CD4-positive, alpha-beta T cell treated with Interleukin-1 beta for 1 hour (primary cell): ENCODE measurements around the gene CRYBG1.
A peak's percentile ranks its signal among the peaks of the same experiment; 100 is the strongest.
"Not testable (repeated sequence)": the region's sequence is repeated elsewhere in the genome, so short reads cannot be mapped to it uniquely, and the experiment has no call there.

Experiments
- DNase-seq, 2 donors: peaks; one replicate each; pipeline ENCODE4 v3.0.0-alpha.2; 2020 to 2022

The CRYBG1 gene

GRCh38 chr6:106530026-106530425 lies 169.5 kb downstream of the CRYBG1 start:
- DNase-seq, result no peak

GRCh38 chr6:106530502-106530901 lies 170.0 kb downstream of the CRYBG1 start:
- no peak for DNase-seq

GRCh38 chr6:106533054-106533453 lies 172.5 kb downstream of the CRYBG1 start:
- no peak for DNase-seq

GRCh38 chr6:106534004-106534403 lies 173.5 kb downstream of the CRYBG1 start:
- DNase-seq, result no peak

GRCh38 chr6:106534564-106534982 lies 174.1 kb downstream of the CRYBG1 start:
- no peak for DNase-seq

GRCh38 chr6:106535012-106535411 lies 174.5 kb downstream of the CRYBG1 start:
- DNase-seq, result no peak

GRCh38 chr6:106536357-106536756 lies 175.8 kb downstream of the CRYBG1 start:
- DNase-seq, result no peak

- no peak for DNase-seq
Observed at GRCh38 chr6:106536851-106537250, 176.3 kb downstream of the CRYBG1 start.

- DNase-seq, result no peak
Observed at GRCh38 chr6:106537662-106538061, 177.1 kb downstream of the CRYBG1 start.

- peak in 1 of 2 donors; percentile 23 for DNase-seq
Observed at GRCh38 chr6:106538145-106538544, 177.6 kb downstream of the CRYBG1 start.

- DNase-seq, result no peak
Observed at GRCh38 chr6:106539936-106540335, 179.4 kb downstream of the CRYBG1 start.

GRCh38 chr6:106540432-106540831 lies 179.9 kb downstream of the CRYBG1 start:
- no peak for DNase-seq

GRCh38 chr6:106540907-106541306 lies 180.4 kb downstream of the CRYBG1 start:
- no peak for DNase-seq

GRCh38 chr6:106546261-106546690 lies 185.8 kb downstream of the CRYBG1 start:
- DNase-seq, result no peak

- peak in 1 of 2 donors; percentile 17 for DNase-seq
Observed at GRCh38 chr6:106546691-106547414, 186.3 kb downstream of the CRYBG1 start.

GRCh38 chr6:106547601-106548453 lies 187.3 kb downstream of the CRYBG1 start:
- DNase-seq, result no peak

- DNase-seq, result not testable (repeated sequence)
Observed at GRCh38 chr6:106548926-106549455, 188.5 kb downstream of the CRYBG1 start.

GRCh38 chr6:106549521-106549920 lies 189.0 kb downstream of the CRYBG1 start:
- no peak for DNase-seq

GRCh38 chr6:106551155-106551554 lies 190.6 kb downstream of the CRYBG1 start:
- DNase-seq, result no peak

GRCh38 chr6:106553440-106553839 lies 192.9 kb downstream of the CRYBG1 start:
- no peak for DNase-seq

GRCh38 chr6:106555767-106556166 lies 195.2 kb downstream of the CRYBG1 start:
- DNase-seq, result no peak

- peak in 1 of 2 donors; percentile 59 for DNase-seq
Observed at GRCh38 chr6:106556368-106556960, 195.9 kb downstream of the CRYBG1 start.

GRCh38 chr6:106557837-106558236 lies 197.3 kb downstream of the CRYBG1 start:
- no peak for DNase-seq
